ENCODE data around the gene OPCML.

OPCML gene

GRCh38 chr11:132448334-132448995 is 1083.8 kb downstream of the OPCML start:
- no peak for DNase-seq

GRCh38 chr11:132447761-132448160 is 1084.5 kb downstream of the OPCML start:
- no peak for DNase-seq

GRCh38 chr11:132445859-132446291 is 1086.4 kb downstream of the OPCML start:
- no peak for DNase-seq

- DNase-seq: no peak
Observed at GRCh38 chr11:132444911-132445310, 1087.4 kb downstream of the OPCML start.

- DNase-seq: no peak
Observed at GRCh38 chr11:132439711-132440255, 1092.5 kb downstream of the OPCML start.

GRCh38 chr11:132438418-132438817 is 1093.9 kb downstream of the OPCML start:
- DNase-seq: no peak

GRCh38 chr11:132430429-132431062 is 1101.8 kb downstream of the OPCML start:
- DNase-seq: no peak

GRCh38 chr11:132429685-132430084 is 1102.6 kb downstream of the OPCML start:
- no peak for DNase-seq

GRCh38 chr11:132427611-132428010 is 1104.7 kb downstream of the OPCML start:
- no peak for DNase-seq

GRCh38 chr11:132424433-132424832 is 1107.9 kb downstream of the OPCML start:
- DNase-seq: no peak

- no peak for DNase-seq
Observed at GRCh38 chr11:132423266-132423665, 1109.0 kb downstream of the OPCML start.

GRCh38 chr11:132422722-132423121 is 1109.6 kb downstream of the OPCML start:
- DNase-seq: no peak

- no peak for DNase-seq
Observed at GRCh38 chr11:132421555-132421954, 1110.7 kb downstream of the OPCML start.

- no peak for DNase-seq
Observed at GRCh38 chr11:132414451-132414850, 1117.8 kb downstream of the OPCML start.

- DNase-seq: no peak
Observed at GRCh38 chr11:132410383-132410782, 1121.9 kb downstream of the OPCML start.

- no peak for DNase-seq
Observed at GRCh38 chr11:132409573-132410355, 1122.5 kb downstream of the OPCML start.

- no peak for DNase-seq
Observed at GRCh38 chr11:132408877-132409276, 1123.4 kb downstream of the OPCML start.

GRCh38 chr11:132405728-132406127 is 1126.6 kb downstream of the OPCML start:
- no peak for DNase-seq

- DNase-seq: no peak
Observed at GRCh38 chr11:132402071-132402684, 1130.1 kb downstream of the OPCML start.

- no peak for DNase-seq
Observed at GRCh38 chr11:132396318-132396717, 1136.0 kb downstream of the OPCML start.

- no peak for DNase-seq
Observed at GRCh38 chr11:132395434-132395833, 1136.9 kb downstream of the OPCML start.

- DNase-seq: no peak
Observed at GRCh38 chr11:132379540-132379939, 1152.8 kb downstream of the OPCML start.
